Dendritic cell treated with granulocyte-macrophage colony-stimulating factor and Interleukin-4, amounts not matched to agents 40 ng/mL and 50 ng/mL, for 4 days (primary cell): ENCODE measurements around the gene UBA7.
A peak's percentile ranks its signal among the peaks of the same experiment; 100 is the strongest.
"Not testable (repeated sequence)": the region's sequence is repeated elsewhere in the genome, so short reads cannot be mapped to it uniquely, and the experiment has no call there.

Experiments used
- H3K27ac Mint-ChIP-seq: one replicate; pipeline ENCODE4 v1.8.0; 2022; ENCODE audit warnings: mild to moderate bottlenecking, mixed read lengths
- H3K27me3 Mint-ChIP-seq: one replicate; pipeline ENCODE4 v1.8.0; 2022; ENCODE audit warnings: mild to moderate bottlenecking, mixed read lengths
- H3K36me3 Mint-ChIP-seq: one replicate; pipeline ENCODE4 v1.8.0; 2022; ENCODE audit warnings: low read depth, mixed read lengths
- H3K4me1 Mint-ChIP-seq: one replicate; pipeline ENCODE4 v1.8.0; 2022; ENCODE audit warnings: low read depth, mixed read lengths
- H3K4me3 Mint-ChIP-seq: one replicate; pipeline ENCODE4 v1.8.0; 2022; ENCODE audit warnings: mild to moderate bottlenecking, moderate library complexity, mixed read lengths
- H3K9me3 Mint-ChIP-seq: one replicate; pipeline ENCODE4 v1.8.0; 2022; ENCODE audit warnings: mixed read lengths
- intact Hi-C: fragments of 100-400 bp; cut with micrococcal nuclease; formaldehyde crosslinking; loops from one replicate; pipeline ENCODE4 v1.15.0; 2022

Gene UBA7

GRCh38 chr3:49781415-49782199 lies 32.1 kb downstream of the UBA7 start:
- H3K4me3 Mint-ChIP-seq: no peak overlapping the region
- peaks cover 43% of the 10 kb centered on the region for H3K4me1 Mint-ChIP-seq
- H3K27ac Mint-ChIP-seq: no peak overlapping the region
- intact Hi-C loops: loop anchor here (10.0 kb wide), 1 partner anchor 57 kb away; the partner anchor contains the start of gene GMPPB
- H3K9me3 Mint-ChIP-seq: no peaks in the 10 kb centered on the region
- peaks cover 77% of the 10 kb centered on the region for H3K36me3 Mint-ChIP-seq
- no peaks in the 10 kb centered on the region for H3K27me3 Mint-ChIP-seq

DNA sequence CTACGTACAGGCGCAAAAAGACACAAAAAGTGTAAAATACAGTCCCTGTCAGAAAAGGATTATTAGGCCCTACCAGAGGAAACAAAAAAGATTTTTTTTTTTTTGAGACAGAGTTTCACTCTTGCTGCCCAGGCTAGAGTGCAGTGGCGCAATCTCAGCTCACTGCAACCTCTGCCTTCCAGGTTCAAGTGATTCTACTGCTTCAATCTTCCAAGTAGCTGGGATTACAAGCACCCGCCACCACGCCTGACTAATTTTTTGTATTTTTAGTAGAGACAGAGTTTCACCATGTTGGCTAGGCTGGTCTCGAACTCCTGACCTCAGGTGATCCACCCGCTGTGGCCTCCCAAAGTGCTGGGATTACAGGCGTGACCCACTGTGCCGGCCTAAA lies 32.8 kb downstream of the UBA7 start:
- not testable (repeated sequence) for H3K9me3 Mint-ChIP-seq, H3K27me3 Mint-ChIP-seq, H3K4me3 Mint-ChIP-seq, H3K27ac Mint-ChIP-seq
- peaks cover 43% of the 10 kb centered on the region for H3K4me1 Mint-ChIP-seq
- H3K36me3 Mint-ChIP-seq: peaks cover 81% of the 10 kb centered on the region
- intact Hi-C loops: loop anchor here (10.0 kb wide), 1 partner anchor 56 kb away; the partner anchor contains the start of gene GMPPB

GRCh38 chr3:49780080-49780974 lies 33.4 kb downstream of the UBA7 start:
- no peaks in the 10 kb centered on the region for H3K27me3 Mint-ChIP-seq
- intact Hi-C loops: loop anchor here (10.0 kb wide), 1 partner anchor 56 kb away; the partner anchor contains the start of gene GMPPB
- no peak overlapping the region for H3K4me3 Mint-ChIP-seq
- H3K4me1 Mint-ChIP-seq: peaks cover 40% of the 10 kb centered on the region
- peaks cover 86% of the 10 kb centered on the region for H3K36me3 Mint-ChIP-seq
- no peak overlapping the region for H3K27ac Mint-ChIP-seq
- no peaks in the 10 kb centered on the region for H3K9me3 Mint-ChIP-seq

GRCh38 chr3:49779358-49780079 lies 34.2 kb downstream of the UBA7 start:
- Mint-ChIP-seq H3K4me3 (no peak overlapping the region), H3K36me3 (peaks cover 85% of the 10 kb centered on the region), H3K4me1 (peaks cover 36% of the 10 kb centered on the region)

DNA sequence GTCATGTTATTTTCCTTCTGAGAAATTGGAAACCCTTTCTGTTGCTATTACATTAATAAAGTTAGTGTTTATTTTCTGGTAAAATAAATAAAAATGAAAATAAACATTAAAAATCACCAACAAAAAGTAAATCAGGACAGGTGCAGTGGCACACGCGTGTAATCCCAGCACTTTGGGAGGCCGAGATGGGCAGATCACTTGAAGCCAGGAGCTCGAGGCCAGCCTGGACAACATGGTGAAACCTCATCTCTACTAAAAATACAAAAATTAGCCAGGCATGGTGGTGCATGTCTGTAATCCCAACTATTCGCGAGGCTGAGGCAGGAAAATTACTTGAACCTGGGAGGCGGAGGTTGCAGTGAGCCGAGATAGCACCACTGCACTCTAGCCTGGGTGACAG lies 37.7 kb downstream of the UBA7 start:
- Mint-ChIP-seq H3K36me3 (peaks cover 60% of the 10 kb centered on the region), H3K4me1 (peaks cover 26% of the 10 kb centered on the region)
- intact Hi-C loops, H3K27ac Mint-ChIP-seq, H3K9me3 Mint-ChIP-seq, H3K27me3 Mint-ChIP-seq, H3K4me3 Mint-ChIP-seq: not testable (repeated sequence)

More at GRCh38 chr3:49779358-49780079, 34.2 kb downstream of the UBA7 start:
- H3K9me3 Mint-ChIP-seq: no peaks in the 10 kb centered on the region
- no peaks in the 10 kb centered on the region for H3K27me3 Mint-ChIP-seq
- H3K27ac Mint-ChIP-seq: no peak overlapping the region
- intact Hi-C loops: loop anchor here (10.0 kb wide), 1 partner anchor 55 kb away; the partner anchor contains the start of gene GMPPB

DNA sequence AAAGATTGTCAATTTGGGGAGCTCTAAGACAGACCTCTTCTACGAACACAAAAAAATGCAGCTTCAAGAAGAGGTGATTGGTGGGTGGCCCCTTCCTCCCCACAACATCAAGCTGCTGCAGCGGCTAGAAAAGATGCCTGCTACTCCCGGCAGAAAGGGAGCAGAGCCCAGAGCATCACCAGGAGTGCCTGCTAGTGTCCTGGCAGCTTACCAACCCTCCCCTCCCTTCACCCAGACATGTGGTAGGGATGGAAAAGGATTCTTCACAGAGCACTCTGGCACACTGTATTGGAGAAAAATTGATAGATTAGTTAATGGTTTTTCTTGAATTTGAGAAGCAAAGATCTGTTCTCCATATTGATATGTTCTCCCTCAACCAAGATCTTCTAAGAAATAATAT lies 38.2 kb downstream of the UBA7 start:
- Mint-ChIP-seq H3K27ac (no peak overlapping the region), H3K27me3 (no peaks in the 10 kb centered on the region), H3K4me3 (no peak overlapping the region), H3K4me1 (peaks cover 20% of the 10 kb centered on the region), H3K36me3 (peaks cover 59% of the 10 kb centered on the region), H3K9me3 (no peaks in the 10 kb centered on the region)
- intact Hi-C loops: no loop called here

DNA sequence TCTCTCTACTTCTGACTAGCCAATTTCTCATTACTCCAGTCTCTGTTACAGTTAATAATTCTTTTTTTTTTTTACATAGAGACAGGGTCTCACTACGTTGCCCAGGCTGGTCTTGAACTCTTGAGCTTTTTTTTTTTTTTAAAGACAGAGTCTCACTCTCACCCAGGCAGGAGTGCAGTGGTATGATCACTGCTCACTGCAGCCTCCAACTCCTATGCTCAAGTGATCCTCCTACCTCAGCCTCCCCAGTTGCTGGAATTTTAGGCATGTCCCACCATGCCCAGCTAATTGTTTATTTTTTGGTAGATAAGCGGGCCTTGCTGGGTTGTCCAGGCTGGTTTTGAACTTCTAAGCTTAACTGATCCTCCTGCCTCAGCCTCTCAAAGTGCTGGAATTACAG lies 41.0 kb downstream of the UBA7 start:
- Mint-ChIP-seq H3K27ac (no peak overlapping the region), H3K4me1 (peaks cover 4% of the 10 kb centered on the region), H3K36me3 (peaks cover 47% of the 10 kb centered on the region), H3K27me3 (no peaks in the 10 kb centered on the region), H3K9me3 (no peaks in the 10 kb centered on the region), H3K4me3 (no peak overlapping the region)
- intact Hi-C loops: no loop called here

DNA sequence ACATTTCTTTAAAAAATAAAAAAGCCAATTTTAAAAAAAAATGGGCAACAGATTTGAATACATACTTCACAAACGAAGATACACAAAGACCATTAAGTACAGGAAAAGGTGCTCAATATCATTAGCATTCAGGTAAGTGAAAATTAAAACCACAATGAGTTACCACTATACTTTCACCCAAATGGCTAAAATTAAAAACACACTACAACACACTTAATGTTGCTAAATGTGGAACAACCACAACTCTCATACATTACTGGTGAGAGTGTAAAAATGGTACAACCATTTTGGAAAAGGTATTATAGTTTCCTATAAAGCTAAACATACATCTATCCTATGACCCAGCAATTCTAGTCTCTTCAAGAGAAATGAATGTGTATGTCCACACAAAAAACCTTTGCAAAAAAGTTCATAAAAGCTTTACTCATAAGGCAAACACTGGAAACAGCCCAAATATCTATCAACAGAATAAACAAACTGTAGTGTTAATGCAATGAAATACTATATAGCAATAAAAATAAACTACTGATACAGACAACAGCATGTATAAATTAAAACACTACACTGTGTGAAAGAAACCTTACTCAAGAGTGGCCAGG lies 42.3 kb downstream of the UBA7 start:
- Mint-ChIP-seq H3K9me3 (no peaks in the 10 kb centered on the region), H3K36me3 (peaks cover 36% of the 10 kb centered on the region), H3K4me1 (peaks cover 4% of the 10 kb centered on the region), H3K27ac (no peak overlapping the region), H3K27me3 (no peaks in the 10 kb centered on the region), H3K4me3 (no peak overlapping the region)
- intact Hi-C loops: no loop called here

GRCh38 chr3:49769926-49770325 lies 43.8 kb downstream of the UBA7 start:
- Mint-ChIP-seq H3K27me3 (no peaks in the 10 kb centered on the region), H3K27ac (no peak overlapping the region), H3K9me3 (no peaks in the 10 kb centered on the region), H3K4me3 (no peak overlapping the region), H3K36me3 (peaks cover 34% of the 10 kb centered on the region), H3K4me1 (no peaks in the 10 kb centered on the region)
- intact Hi-C loops: no loop called here

DNA sequence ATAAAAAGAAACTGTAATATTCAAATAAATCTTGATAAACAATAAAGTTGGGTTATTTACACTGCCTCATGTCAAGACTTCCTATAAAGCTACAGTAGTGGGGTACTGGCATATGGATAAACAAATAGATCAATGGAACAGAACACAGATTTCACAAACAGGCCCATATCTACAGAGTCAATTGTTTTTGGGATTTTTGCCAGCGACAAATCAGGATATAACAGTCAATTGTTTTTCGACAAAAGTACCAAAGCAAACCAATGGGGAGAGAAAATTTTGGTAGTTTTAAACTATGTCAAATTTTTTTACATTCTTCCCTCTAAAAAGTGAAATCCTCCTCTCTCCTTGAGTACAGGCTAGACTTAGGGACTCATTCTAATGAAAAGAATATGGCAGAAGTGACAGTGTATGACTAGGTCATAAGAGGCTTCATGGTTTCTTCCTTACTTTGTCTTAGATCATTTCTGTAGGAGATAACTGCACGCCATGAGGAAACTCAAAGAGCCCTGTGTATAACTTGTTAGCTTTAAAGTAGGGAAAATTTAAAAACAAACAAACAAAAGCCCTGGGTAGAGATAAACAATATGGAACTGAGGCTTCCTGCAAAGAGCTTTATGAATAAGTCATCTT lies 44.4 kb downstream of the UBA7 start:
- H3K4me3 Mint-ChIP-seq: no peak overlapping the region
- H3K36me3 Mint-ChIP-seq: peaks cover 34% of the 10 kb centered on the region
- no peak overlapping the region for H3K27ac Mint-ChIP-seq
- H3K27me3 Mint-ChIP-seq: no peaks in the 10 kb centered on the region
- H3K4me1 Mint-ChIP-seq: no peaks in the 10 kb centered on the region
- H3K9me3 Mint-ChIP-seq: no peaks in the 10 kb centered on the region
- intact Hi-C loops: no loop called here

DNA sequence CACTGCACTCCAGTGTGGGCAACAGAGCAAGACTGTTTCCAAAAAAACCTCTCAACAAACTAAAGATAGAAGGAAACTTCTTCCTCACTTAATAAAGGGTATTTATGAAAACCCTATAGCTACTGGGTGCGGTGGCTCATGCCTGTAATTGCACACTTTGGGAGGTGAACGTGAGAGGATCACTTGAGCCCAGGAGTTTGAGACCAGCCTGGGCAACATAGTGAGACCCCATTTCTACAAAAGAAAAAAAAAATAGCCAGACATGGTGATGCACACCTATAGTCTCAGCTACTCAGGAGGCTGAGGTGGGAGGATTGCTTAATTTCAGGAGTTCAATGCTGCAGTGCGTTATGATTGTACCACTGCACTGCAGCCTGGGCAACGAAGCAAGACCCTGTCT lies 49.8 kb downstream of the UBA7 start:
- Mint-ChIP-seq H3K27ac (no peak overlapping the region), H3K27me3 (no peaks in the 10 kb centered on the region), H3K9me3 (no peaks in the 10 kb centered on the region), H3K4me1 (peaks cover 12% of the 10 kb centered on the region), H3K36me3 (peaks cover 11% of the 10 kb centered on the region), H3K4me3 (no peak overlapping the region)
- intact Hi-C loops: no loop called here

DNA sequence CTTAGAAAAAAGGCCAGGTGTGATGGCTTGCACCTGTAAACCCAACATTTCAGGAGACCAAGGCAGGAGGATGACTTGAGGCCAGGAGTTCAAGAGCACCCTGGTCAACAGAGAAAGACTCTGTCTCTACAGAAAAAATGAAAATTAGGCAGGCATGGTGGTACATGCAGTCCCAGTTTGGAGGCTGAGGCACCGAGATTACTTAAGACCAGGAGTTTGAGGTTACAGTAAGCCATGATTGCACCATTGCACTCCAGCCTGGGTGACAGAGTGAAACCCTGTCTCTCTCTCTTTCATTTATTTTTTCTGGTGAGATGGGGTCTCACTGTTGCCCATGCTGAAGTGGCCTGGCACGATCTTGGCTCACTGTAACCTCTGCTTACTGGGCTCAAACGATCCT lies 52.1 kb downstream of the UBA7 start:
- Mint-ChIP-seq H3K36me3 (peaks cover 11% of the 10 kb centered on the region), H3K27ac (no peak overlapping the region), H3K9me3 (no peaks in the 10 kb centered on the region), H3K4me1 (peaks cover 12% of the 10 kb centered on the region), H3K27me3 (no peaks in the 10 kb centered on the region), H3K4me3 (no peak overlapping the region)
- intact Hi-C loops: no loop called here

GRCh38 chr3:49759226-49759625 lies 54.5 kb downstream of the UBA7 start:
- Mint-ChIP-seq H3K4me3 (no peak overlapping the region), H3K27ac (peak overlapping the region; percentile 25), H3K27me3 (no peaks in the 10 kb centered on the region), H3K36me3 (peaks cover 10% of the 10 kb centered on the region), H3K4me1 (peaks cover 16% of the 10 kb centered on the region), H3K9me3 (no peaks in the 10 kb centered on the region)
- intact Hi-C loops: no loop called here
